A549 (cell line): ENCODE results near the gene REX1BD. TPM values are rescaled to one million over a fixed set of nuclear protein-coding genes. Genes with fewer than 3 reads are reported as not detected.

Source experiments
- ATAC-seq, 2 experiments: fragments of 200-7000 bp in 1 of 2; fragments of >200 bp in 1 of 2; cut with Nextera tagmentation in 1 of 2; cut with Tn5 transposase in 1 of 2; 3 replicates each; pipeline versions ENCODE4 v1.8.0 to v1.9.1; 2018 to 2020; ENCODE audit warnings: mild to moderate bottlenecking in 1 of 2, moderate library complexity in 1 of 2
- CTCF ChIA-PET: fragments of 300-600 bp; sonication (Branson Sonifier 250); formaldehyde crosslinking; extraction: SDS; loops from one replicate; lab custom pipeline; 2021; ENCODE audit warnings: antibody characterized with exemption, inconsistent platforms; lab: Yijun Ruan, JAX
- POLR2A ChIA-PET: fragments of 350-600 bp; formaldehyde crosslinking; extraction: SDS; loops from one replicate; lab custom pipeline; 2021; ENCODE audit warnings: antibody characterized with exemption, inconsistent platforms; lab: Yijun Ruan, JAX
- DNase-seq, 2 experiments: peaks; one replicate each; pipeline versions ENCODE4 v3.0.0 to v3.0.0-alpha.2; 2011 to 2016; ENCODE audit warnings: low read depth in 1 of 2, low spot score in 1 of 2
- FAIRE-seq: peaks from 2 replicates; lab custom pipeline; 2011; peaks lifted over from hg19 to GRCh38; lab: Jason Lieb, UNC
- H3K27ac ChIP-seq, 2 experiments: fragments of >200 bp; sonication (Bioruptor Twin); formaldehyde crosslinking; 3 replicates each; pipeline ENCODE4 v1.5.1; 2016 to 2017
- H3K4me1 ChIP-seq: fragments of >200 bp; sonication (Bioruptor Twin); formaldehyde crosslinking; 3 replicates; pipeline ENCODE4 v1.6.1; 2016
- H3K4me2 ChIP-seq: fragments of >200 bp; sonication (Bioruptor Twin); formaldehyde crosslinking; 3 replicates; pipeline ENCODE4 v1.6.1; 2016
- H3K4me3 ChIP-seq: fragments of >200 bp; sonication (Bioruptor Twin); formaldehyde crosslinking; 3 replicates; pipeline ENCODE4 v1.5.1; 2016
- H3K9me3 ChIP-seq: fragments of >200 bp; sonication (Bioruptor Twin); formaldehyde crosslinking; 3 replicates; pipeline ENCODE4 v1.6.1; 2016
- ATOH8 ChIP-seq: fragments of 250-450 bp; sonication (Bioruptor Pico); IDR thresholded peaks from 2 replicates; pipeline ENCODE4 v1.5.0; 2020; ENCODE audit warnings: low read depth, mild to moderate bottlenecking, moderate library complexity
- BCL3 ChIP-seq: fragments of >200 bp; sonication (Bioruptor Twin); formaldehyde crosslinking; IDR thresholded peaks from 3 replicates; pipeline ENCODE4 v1.6.1; 2016
- BHLHE40 ChIP-seq: IDR thresholded peaks from 2 replicates; pipeline ENCODE4 v1.6.1; 2012; ENCODE audit warnings: low read depth, low read length, inconsistent platforms
- CBX2 ChIP-seq: fragments of 200-600 bp; sonication (generic); IDR thresholded peaks from 2 replicates; pipeline ENCODE4 v1.6.1; 2016; ENCODE audit warnings: low read depth, mild to moderate bottlenecking, borderline replicate concordance
- CBX8 ChIP-seq: fragments of 200-600 bp; sonication (generic); IDR thresholded peaks from 2 replicates; pipeline ENCODE4 v1.6.1; 2016
- CEBPB ChIP-seq, 2 experiments: fragments of >200 bp in 1 of 2; sonication (Bioruptor Twin) in 1 of 2; formaldehyde crosslinking in 1 of 2; IDR thresholded peaks; 2 replicates each; pipeline ENCODE4 v1.6.1; 2012 to 2016
- CTCF ChIP-seq: fragments of >200 bp; sonication (Bioruptor Twin); formaldehyde crosslinking; IDR thresholded peaks from 3 replicates; pipeline ENCODE4 v1.5.1; 2016
- E2F6 ChIP-seq: IDR thresholded peaks from 2 replicates; pipeline ENCODE4 v1.6.1; 2012; ENCODE audit warnings: low read depth, borderline replicate concordance
- ESRRA ChIP-seq: fragments of 150-350 bp; IDR thresholded peaks from 2 replicates; pipeline ENCODE4 v1.6.1; 2014; ENCODE audit warnings: mild to moderate bottlenecking, low read length, borderline replicate concordance
- GATA3 ChIP-seq: IDR thresholded peaks from 2 replicates; pipeline ENCODE4 v1.6.1; 2012; ENCODE audit warnings: borderline replicate concordance
- JUN ChIP-seq, 2 experiments: fragments of >200 bp; sonication (Bioruptor Twin); formaldehyde crosslinking; IDR thresholded peaks; 2 replicates in 1 of 2; 3 replicates in 1 of 2; pipeline ENCODE4 v1.6.1; 2016 to 2017
- JUNB ChIP-seq: fragments of >200 bp; sonication (Bioruptor Twin); formaldehyde crosslinking; IDR thresholded peaks from 2 replicates; pipeline ENCODE4 v1.6.1; 2016
- NPAS2 ChIP-seq: fragments of 250-450 bp; sonication (Bioruptor Pico); IDR thresholded peaks from 2 replicates; pipeline ENCODE4 v1.8.0; 2022; ENCODE audit warnings: mild to moderate bottlenecking, moderate library complexity, borderline replicate concordance
- NR3C1 ChIP-seq: fragments of >200 bp; sonication (Bioruptor Twin); formaldehyde crosslinking; IDR thresholded peaks from 3 replicates; pipeline ENCODE4 v1.6.1; 2017
- PHF8 ChIP-seq: fragments of 200-600 bp; sonication (generic); IDR thresholded peaks from 2 replicates; pipeline ENCODE4 v1.6.1; 2016; ENCODE audit warnings: low read depth, mild to moderate bottlenecking, antibody characterized with exemption, moderate library complexity, borderline replicate concordance
- POLR2A ChIP-seq: IDR thresholded peaks from 2 replicates; pipeline ENCODE4 v1.6.1; 2012; ENCODE audit warnings: mild to moderate bottlenecking, low read length
- RCOR1 ChIP-seq: fragments of 150-350 bp; IDR thresholded peaks from 2 replicates; pipeline ENCODE4 v1.6.1; 2014; ENCODE audit warnings: antibody characterized with exemption, low read length, low read depth
- SREBF2 ChIP-seq: fragments of 450-650 bp; IDR thresholded peaks from 2 replicates; pipeline ENCODE4 v1.6.1; 2014; ENCODE audit warnings: mild to moderate bottlenecking, moderate library complexity
- TP53 ChIP-seq: fragments of 250-450 bp; sonication (Bioruptor Pico); IDR thresholded peaks from 2 replicates; pipeline ENCODE4 v1.5.0; 2021; ENCODE audit warnings: mild to moderate bottlenecking, moderate library complexity
- USF2 ChIP-seq: fragments of 450-650 bp; IDR thresholded peaks from 2 replicates; pipeline ENCODE4 v1.6.1; 2014; ENCODE audit warnings: antibody characterized with exemption
- ZFP36 ChIP-seq: fragments of 450-650 bp; IDR thresholded peaks from 2 replicates; pipeline ENCODE4 v1.6.1; 2014; ENCODE audit warnings: borderline replicate concordance; ENCODE audit not compliant: partially characterized antibody
- WGBS: methylation state at CpG from one replicate; pipeline ENCODE4 v1.1.6; 2017; ENCODE audit errors: missing lambda C conversion rate; 5-methylcytosine and 5-hydroxymethylcytosine counted together
- polyA plus RNA-seq, 4 experiments: library from polyadenylated mRNA; depleted of rRNA in 3 of 4; stranded (reverse); fragments of >200 nt; fragmentation: RNase III in 1 of 4; extraction: RNeasy Plus Mini Kit Qiagen cat#74134 plus additional on column Dnase treatment in 1 of 4; gene quantifications; 2 replicates in 3 of 4; 3 replicates in 1 of 4; pipeline ENCODE4 v1.2.3, GENCODE V29; 2011 to 2017

The REX1BD gene
- polyA plus RNA-seq, 2 of the 4 experiments (the other 2 are of a cell fraction), result 23.1 to 47.3 TPM

- H3K4me3 ChIP-seq, result no peak overlapping the region
- FAIRE-seq, result no peak
- TF ChIP-seq NR3C1, result no peak
- no peak for TF ChIP-seq E2F6
- TF ChIP-seq POLR2A, result no peak
- no peak for TF ChIP-seq CEBPB (IDR thresholded peaks at IDR 0.05)
- TF ChIP-seq ZFP36, result no peak
- TF ChIP-seq, all 56 proteins: peak for 0
- 68% methylated on average over 10 of the region's 10 CpGs for WGBS
- ATAC-seq, result no peak
- CTCF ChIA-PET, result interaction anchor here (1.0 to 2.4 kb wide), 4 partner anchors 11 to 154 kb away, joined by 3 to 11 read pairs (median 4); partner anchors contain the start of gene REX1BD
- no peak for DNase-seq
- POLR2A ChIA-PET, result no interaction called here
- Histone ChIP-seq H3K9me3 (no peaks in the 10 kb centered on the region), H3K27ac (no peak overlapping the region), H3K4me2 (no peak overlapping the region), H3K4me1 (peaks cover 14% of the 10 kb centered on the region; the same call in 2 of the 3 replicates)
Observed at GRCh38 chr19:18604820-18605159, 16.2 kb downstream of the REX1BD start.

GRCh38 chr19:18605196-18605545 lies 16.6 kb downstream of the REX1BD start:
- FAIRE-seq (no peak), DNase-seq (no peak), ATAC-seq (no peak)
- Histone ChIP-seq H3K4me3 (no peak overlapping the region), H3K27ac (no peak overlapping the region), H3K9me3 (no peaks in the 10 kb centered on the region), H3K4me2 (no peak overlapping the region), H3K4me1 (peaks cover 14% of the 10 kb centered on the region; the same call in 2 of the 3 replicates)
- WGBS, result no CpG with 5 or more reads among the region's 17 CpGs
- ChIA-PET CTCF (interaction anchor here (1.0 to 2.4 kb wide), 3 partner anchors 11 to 154 kb away, joined by 3 to 11 read pairs (median 4); partner anchors contain the start of gene REX1BD), POLR2A (no interaction called here)
- TF ChIP-seq CBX8 (no peak), TP53 (CRISPR knock-in tag) (no peak), JUN (IDR thresholded peaks at IDR 0.05) (no peak), ATOH8 (CRISPR knock-in tag) (no peak), ESRRA (no peak), CBX2 (no peak), CTCF (no peak), USF2 (no peak), GATA3 (no peak), BCL3 (no peak), BHLHE40 (no peak), NR3C1 (no peak), ZFP36 (no peak), SREBF2 (no peak), JUNB (no peak), NPAS2 (CRISPR knock-in tag) (no peak), PHF8 (no peak), RCOR1 (no peak)
